GM19324 (cell line): ENCODE results near the gene ZFAND5.

ENCODE experiments used
- ATAC-seq: cut with Tn5 transposase; IDR thresholded peaks from one replicate; pipeline ENCODE4 v1.9.1; 2021; ENCODE audit warnings: mild to moderate bottlenecking, moderate library complexity; ENCODE audit not compliant: unreplicated experiment, low FRiP score

Gene ZFAND5

DNA sequence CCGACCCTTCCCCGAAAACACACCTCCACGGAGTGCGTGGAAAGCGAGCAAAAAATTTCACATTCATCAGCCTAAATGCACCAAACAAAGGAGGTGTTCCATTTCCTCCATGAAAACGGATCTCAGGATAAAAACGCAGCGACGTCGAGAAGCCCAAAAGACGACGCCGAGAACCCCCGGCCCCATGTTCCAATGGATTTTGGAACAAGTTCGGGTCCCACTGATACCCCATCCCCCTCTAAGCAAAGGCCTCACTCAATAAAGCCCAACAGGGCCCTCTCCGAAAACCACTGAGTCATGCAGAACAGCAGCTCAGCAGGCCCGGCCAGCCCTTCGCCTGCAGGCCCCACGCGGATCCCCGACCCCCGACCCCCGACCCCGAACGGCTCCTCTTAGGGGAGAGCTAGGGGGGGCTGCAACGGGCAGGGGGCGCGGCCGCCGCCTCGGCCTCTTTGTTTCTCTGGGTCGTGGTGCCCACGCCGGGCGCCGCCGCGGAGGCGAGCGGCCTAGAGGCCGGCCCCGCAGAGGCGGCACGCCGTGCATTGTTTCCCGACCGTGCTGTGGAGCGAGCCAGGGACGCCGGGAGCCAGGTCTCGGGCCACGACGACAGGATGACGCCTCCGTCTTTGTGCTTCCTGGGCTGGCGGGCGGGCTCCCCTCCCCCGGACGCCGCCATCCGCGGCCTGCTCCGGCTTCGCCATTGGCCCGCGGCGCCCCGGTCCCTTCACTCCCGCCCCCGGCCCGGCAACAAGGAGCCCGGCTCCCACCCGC, 915 bp downstream of the ZFAND5 start:
- peak; percentile 48 for ATAC-seq

GRCh38 chr9:72363236-72363635, 1.8 kb downstream of the ZFAND5 start:
- ATAC-seq, result no peak

DNA sequence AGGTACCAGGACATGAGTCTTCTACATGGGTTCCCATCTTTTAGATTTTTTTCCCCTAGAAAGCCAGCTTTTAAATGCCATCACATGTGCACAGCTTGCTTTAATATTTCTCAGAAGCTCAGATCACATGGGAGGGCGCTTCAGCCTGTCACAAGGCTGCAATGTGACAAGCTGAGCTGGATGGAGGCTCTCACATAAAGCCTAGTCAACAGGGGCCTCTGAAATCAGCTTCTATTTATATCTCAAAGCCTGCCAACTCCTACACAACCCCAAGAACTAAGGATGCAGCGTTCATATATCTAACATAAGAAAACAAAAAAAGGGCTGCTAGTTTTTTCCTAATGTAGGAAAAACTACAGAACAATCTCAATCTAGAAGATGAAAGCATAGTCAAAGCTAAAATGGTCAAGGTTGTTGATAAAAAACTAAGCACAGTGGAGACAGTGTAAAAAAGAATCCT, 2.3 kb downstream of the ZFAND5 start:
- ATAC-seq, result no peak

GRCh38 chr9:72362118-72362531, 2.9 kb downstream of the ZFAND5 start:
- ATAC-seq, result no peak

DNA sequence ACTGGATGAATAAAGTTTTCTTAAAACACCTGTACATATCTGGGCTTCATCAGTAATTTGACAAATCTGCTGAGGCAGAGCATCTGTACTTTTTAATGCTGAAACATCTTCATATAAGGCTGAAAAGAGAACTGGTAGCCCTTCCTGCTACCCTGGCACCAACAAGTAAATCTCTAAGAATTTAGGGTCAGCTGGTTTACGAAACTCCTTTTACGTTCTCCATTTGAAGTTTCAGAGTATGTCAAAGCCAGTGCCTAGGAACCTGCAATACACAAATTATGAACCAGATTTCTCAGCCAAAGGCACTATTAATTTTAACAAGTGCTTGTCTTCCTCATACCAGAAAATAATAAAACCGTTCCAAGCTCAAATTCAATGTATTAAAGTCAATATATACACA, 3.8 kb downstream of the ZFAND5 start:
- ATAC-seq, result no peak

- ATAC-seq, result no peak
Measured at GRCh38 chr9:72360324-72360723, 4.7 kb downstream of the ZFAND5 start.

DNA sequence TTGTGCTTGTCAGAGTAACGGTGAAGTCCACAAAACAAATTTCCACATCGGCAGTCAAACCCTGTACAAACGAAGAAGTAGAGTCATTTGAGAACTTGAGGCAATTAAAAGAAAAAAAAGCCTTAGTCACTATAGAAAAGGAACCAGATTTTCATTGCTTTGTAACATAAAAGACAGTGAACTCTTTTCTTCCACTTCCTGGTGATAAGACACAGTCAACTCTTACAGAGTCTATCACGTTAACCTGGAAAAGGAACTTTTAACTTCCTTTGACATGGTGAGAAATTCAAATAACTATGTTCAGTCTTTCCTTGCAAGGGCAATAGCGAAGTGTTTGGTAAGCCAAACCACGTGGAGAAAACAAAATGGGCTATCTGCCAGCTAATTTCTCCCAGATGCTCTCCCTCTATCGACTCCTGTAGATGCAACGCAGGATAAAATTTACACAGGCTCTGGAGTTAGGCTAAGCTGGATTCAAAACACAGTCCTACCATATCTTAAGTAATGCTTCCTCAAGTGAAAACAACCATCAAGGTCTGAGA, 8.9 kb downstream of the ZFAND5 start:
- no peak for ATAC-seq

GRCh38 chr9:72355153-72355552, 9.9 kb downstream of the ZFAND5 start:
- ATAC-seq, result no peak

GRCh38 chr9:72354704-72355103, 10.3 kb downstream of the ZFAND5 start:
- no peak for ATAC-seq

GRCh38 chr9:72353455-72354116, 11.4 kb downstream of the ZFAND5 start:
- ATAC-seq, result no peak

GRCh38 chr9:72352911-72353388, 12.1 kb downstream of the ZFAND5 start:
- no peak for ATAC-seq

DNA sequence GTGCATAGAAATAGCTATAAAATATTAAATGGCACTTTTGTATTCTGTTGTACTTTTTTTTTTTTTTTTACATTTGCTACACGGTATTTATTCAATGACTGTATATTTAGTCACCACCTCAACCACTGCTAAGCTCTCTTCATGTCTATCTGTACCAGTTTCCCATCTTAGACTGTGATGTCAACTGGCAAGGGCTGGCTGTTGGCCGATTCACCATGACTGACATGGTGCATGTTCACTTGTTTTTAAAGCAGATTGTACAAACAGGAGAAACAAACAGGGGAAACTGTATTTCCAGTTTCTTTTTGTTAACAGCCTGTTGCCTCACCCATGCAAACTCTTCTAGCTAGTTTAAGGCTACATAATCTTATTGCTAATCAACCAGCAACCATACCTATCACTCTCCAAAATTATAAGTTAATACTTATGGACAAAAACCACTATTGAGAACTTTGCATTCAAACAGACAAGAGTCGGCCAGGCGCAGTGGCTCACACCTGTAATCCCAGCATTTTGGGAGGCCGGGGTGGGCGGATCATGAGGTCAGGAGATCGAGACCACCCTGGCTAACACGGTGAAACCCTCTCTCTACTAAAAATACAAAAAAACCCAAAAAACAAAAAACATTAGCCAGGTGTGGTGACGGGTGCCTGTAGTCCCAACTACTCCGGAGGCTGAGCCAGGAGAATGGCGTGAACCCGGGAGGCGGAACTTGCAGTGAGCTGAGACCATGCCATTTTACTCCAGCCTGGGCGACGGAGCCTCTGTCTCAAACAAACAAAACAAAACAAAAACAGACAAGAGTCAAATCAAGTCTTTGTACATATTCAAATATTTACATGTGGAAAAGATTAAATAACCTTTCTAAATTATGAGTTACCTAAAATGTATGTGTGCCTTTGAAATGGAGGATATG, 13.2 kb downstream of the ZFAND5 start:
- no peak for ATAC-seq

- no peak for ATAC-seq
Measured at GRCh38 chr9:72349911-72350310, 15.1 kb downstream of the ZFAND5 start.

GRCh38 chr9:72349240-72349639, 15.8 kb downstream of the ZFAND5 start:
- ATAC-seq, result no peak

DNA sequence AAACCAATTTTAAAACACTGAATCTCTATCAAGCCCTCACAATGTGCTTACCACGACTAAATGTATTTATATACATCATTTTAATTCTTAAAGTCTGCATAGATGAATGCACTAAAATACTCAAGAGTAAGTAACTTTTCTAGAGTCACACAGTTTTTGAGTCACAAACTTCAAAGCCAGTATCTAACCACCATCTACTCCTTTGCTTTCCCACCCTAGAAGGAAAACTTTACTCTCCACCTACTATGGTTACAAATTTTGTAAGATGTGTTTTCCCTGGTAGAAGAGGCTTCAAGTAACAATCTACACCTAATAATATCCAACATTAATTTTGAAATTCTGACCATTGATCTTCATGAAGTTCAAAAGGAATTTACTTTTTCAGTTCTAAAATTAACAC, 18.7 kb downstream of the ZFAND5 start:
- ATAC-seq, result no peak

GRCh38 chr9:72338631-72339030, 26.4 kb downstream of the ZFAND5 start:
- ATAC-seq, result no peak

DNA sequence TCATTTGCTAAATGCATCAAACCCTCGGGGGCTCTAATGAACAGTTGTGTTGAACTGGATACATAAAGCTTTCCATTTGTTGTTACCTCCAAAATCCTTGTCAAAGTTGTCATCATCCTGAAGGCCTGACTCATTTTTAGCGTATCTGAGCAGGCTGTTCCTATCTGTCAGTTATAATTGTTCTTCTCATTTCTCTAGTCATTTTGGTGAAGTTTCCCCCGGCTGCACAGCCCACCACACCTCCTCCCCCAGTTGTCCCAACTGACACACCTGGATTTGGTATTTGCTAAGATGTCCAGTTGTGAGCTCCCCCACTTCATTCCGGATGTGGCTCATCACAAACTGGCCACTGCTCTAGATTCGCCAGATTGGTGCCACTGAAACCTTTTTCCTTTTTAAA, 27.7 kb downstream of the ZFAND5 start:
- no peak for ATAC-seq

DNA sequence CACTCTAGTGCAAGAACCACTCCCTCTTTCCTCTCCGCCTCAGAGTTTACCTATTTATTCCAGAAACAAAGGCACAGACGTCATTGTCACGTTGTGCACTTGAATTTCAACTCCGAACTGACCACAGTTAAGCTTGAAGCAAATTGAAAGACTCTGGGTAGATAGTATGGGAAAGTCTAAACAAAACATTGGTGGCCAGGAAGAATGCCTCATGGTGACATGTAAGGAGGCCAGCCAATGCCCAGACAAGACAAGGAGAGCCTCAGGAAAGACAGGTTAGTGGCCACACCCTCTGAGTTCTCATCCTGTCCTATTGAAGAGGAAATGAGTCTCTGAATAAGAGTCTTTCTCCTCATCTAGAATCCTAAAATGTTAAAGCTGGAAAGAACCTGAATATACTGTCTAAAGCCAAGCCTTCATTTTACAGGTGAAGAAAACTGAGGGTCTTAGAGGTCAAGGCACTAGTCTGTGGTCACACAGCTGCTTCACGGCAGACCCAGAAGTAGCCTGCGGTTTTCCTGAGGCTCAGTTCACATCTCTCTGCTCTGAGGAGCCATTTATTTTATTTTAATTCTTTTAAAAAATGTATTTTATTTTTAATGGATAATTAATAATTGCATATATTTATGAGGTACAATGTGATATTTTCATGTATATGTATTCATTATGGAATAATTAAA, 30.2 kb downstream of the ZFAND5 start:
- no peak for ATAC-seq

- ATAC-seq, result no peak
Measured at GRCh38 chr9:72333709-72334108, 31.3 kb downstream of the ZFAND5 start.

DNA sequence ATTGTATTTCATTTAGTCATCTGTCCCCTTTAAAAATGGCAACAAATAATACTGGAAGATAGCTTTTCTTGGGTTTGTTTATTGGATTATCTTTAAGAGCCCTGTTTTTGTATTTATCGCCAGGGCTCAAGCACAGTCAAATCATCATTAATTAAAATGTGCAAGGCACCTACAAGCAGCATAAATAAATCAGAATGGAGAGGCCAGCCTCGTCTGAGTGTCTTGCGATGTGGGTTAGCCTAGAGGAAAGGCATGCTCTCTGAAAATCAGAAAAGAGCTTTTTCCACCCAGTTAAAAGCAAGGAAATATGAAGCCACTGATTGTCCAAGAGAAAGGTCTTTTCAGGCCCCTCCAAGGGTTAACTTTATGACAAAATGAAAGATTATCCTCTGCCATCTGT, 31.8 kb downstream of the ZFAND5 start:
- no peak for ATAC-seq
